ENCODE data around the gene LRRD1.
"Not testable (repeated sequence)": the region's sequence is repeated elsewhere in the genome, so short reads cannot be mapped to it uniquely, and the experiment has no call there.

Gene LRRD1

DNA sequence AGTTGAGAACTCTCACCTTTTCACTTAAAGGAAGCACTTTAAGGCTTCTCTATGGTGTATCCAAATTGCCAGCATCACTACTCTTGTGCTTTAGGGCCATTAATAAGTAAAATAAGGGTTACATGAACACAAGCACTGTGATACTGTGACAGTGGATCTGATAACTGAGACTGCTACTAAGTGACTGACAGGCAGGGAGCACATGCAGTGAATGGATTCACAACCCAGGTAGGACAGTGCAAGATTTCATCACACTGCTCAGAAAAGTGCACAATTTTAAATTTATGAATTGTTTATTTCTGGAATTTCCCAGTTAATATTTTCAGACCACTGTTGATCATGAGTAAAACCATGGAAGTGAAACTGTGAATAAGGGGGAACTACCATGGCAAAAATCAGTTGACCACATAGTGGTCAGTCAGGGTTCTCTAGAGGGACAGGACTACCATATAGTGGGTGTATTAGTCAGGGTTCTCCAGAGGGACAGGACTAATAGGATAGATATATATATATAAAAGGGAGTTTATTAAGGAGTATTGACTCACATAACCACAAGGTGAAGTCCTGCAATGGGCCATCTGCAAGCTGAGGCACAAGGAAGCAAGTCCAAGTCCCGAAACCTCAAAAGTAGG, 23.7 kb downstream of the LRRD1 start:
- H3K4me3 ChIP-seq (ENCODE audit: low read depth, low read length) = no peak overlapping the region
- TF ChIP-seq, protein P1, sequence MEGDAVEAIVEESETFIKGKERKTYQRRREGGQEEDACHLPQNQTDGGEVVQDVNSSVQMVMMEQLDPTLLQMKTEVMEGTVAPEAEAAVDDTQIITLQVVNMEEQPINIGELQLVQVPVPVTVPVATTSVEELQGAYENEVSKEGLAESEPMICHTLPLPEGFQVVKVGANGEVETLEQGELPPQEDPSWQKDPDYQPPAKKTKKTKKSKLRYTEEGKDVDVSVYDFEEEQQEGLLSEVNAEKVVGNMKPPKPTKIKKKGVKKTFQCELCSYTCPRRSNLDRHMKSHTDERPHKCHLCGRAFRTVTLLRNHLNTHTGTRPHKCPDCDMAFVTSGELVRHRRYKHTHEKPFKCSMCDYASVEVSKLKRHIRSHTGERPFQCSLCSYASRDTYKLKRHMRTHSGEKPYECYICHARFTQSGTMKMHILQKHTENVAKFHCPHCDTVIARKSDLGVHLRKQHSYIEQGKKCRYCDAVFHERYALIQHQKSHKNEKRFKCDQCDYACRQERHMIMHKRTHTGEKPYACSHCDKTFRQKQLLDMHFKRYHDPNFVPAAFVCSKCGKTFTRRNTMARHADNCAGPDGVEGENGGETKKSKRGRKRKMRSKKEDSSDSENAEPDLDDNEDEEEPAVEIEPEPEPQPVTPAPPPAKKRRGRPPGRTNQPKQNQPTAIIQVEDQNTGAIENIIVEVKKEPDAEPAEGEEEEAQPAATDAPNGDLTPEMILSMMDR (IDR thresholded peaks at IDR 0.05; ENCODE audit: borderline replicate concordance, insufficient read depth, low read depth, low read length) = no peak

DNA sequence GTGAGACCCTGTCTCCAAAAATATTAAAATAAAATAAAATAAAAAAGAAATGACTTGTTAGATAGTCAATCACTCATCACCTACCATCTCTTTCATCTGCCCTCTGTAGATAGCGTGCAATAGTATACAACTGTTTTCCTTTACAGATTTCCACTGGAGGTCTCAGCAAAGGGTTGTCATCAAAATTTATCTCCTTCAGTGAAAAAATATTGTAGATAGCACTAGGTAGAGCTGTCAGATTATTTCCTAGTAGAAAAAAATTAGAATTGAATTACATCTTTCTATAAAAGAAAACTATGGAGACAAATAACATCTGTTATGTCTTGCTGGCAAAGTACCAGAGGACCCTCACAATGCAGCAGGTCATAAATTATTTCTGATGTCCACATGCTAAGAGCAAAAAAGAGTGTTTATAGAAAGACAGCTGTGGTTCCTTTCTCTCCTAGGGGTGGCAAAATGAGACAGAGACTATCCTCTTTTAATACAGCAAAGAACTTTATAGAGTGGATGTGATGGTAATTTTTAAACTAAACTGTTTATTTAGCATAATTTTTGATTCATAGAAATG, 28.4 kb downstream of the LRRD1 start:
- H3K4me3 ChIP-seq (ENCODE audit: low read depth, low read length) = no peak overlapping the region
- TF ChIP-seq, protein P1 (IDR thresholded peaks at IDR 0.05; ENCODE audit: borderline replicate concordance, insufficient read depth, low read depth, low read length) = no peak

DNA sequence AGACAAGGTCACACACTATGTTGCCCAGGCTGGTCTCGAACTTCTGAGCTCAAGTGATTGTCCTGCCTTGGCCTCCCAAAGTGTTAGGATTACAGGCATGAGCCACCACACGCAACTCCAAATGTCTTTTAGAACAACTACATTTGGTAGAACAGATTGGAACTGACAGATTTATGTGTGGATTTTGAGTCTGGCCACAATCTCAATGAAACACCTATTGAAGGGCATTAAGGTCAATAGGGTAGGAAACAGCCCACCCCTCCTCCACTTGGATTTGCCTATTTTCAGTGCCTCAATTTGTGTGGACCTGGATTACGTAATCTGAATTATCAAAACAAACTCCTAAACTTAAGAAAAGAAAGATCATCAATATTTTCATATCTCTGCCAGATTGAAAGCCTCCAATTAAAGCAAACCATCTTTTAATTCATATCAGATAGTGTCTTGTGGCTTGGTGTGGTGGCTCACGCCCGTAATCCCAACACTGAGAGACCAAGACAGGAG, 29.2 kb downstream of the LRRD1 start:
- TF ChIP-seq, protein P1 (IDR thresholded peaks at IDR 0.05; ENCODE audit: borderline replicate concordance, insufficient read depth, low read depth, low read length) = no peak
- H3K4me3 ChIP-seq (ENCODE audit: low read depth, low read length) = no peak overlapping the region

DNA sequence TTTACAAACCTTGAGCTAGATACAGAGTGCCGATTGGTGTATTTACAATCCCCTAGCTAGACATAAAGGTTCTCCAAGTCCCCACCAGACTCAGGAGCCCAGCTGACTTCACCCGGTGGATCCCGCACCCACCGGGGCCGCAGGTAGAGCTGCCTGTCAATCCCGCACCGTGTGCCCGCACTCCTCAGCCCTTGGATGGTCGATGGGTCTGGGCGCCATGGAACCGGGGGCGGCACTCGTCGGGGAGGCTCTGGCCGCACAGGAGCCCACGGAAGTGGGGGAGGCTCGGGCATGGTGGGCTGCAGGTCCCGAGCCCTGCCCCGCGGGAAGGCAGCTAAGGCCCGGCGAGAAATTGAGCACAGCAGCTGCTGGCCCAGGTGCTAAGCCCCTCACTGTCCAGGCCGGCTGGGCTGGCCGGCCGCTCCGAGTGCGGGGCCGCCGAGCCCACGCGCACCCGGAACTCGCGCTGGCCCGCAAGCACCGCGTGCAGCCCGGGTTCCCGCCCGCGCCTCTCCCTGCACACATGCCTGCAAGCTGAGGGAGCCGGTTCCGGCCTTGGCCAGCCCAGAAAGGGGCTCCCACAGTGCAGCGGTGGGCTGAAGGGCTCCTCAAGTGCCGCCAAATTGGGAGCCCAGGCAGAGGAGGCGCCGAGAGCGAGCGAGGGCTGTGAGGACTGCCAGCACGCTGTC, 35.6 kb downstream of the LRRD1 start:
- H3K4me3 ChIP-seq (ENCODE audit: low read depth, low read length) = not testable (repeated sequence)

DNA sequence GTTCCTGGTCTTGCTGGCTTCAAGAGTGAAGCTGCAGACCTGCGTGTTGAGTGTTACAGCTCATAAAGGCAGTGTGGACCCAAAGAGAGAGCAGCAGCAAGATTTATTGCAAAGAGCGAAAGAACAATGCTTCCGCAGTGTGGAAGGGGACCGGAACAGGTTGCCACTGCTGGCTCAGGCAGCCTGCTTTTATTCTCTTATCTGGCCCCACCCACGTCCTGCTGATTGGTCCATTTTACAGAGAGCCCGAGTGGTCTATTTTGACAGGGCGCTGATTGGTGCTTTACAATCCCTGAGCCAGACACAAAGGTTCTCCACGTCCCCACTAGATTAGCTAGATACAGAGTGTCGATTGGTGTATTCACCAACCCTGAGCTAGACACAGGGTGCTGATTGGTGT, 36.2 kb downstream of the LRRD1 start:
- not testable (repeated sequence) for H3K4me3 ChIP-seq (ENCODE audit: low read depth, low read length)

DNA sequence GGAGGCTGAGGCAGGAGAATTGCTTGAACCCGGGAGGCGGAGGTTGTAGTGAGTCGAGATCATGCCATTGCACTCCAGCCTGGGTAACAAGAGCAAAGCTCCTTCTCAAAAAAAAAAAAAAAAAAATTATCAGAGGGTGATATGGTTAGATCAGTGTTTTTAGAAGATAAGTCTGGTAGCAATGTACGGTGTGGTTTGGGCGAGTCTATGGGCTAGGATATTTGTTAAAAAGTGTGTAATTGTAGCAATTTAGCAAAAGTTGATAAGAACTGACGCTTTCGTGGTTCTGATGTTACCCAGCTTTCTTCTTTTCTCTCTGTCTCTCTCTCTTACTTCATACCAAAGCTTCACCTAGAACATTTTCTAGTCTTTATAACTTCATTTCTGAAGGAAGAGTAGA, 37.8 kb downstream of the LRRD1 start:
- TF ChIP-seq, protein P1 (IDR thresholded peaks at IDR 0.05; ENCODE audit: borderline replicate concordance, insufficient read depth, low read depth, low read length) = no peak
- no peak overlapping the region for H3K4me3 ChIP-seq (ENCODE audit: low read depth, low read length)

DNA sequence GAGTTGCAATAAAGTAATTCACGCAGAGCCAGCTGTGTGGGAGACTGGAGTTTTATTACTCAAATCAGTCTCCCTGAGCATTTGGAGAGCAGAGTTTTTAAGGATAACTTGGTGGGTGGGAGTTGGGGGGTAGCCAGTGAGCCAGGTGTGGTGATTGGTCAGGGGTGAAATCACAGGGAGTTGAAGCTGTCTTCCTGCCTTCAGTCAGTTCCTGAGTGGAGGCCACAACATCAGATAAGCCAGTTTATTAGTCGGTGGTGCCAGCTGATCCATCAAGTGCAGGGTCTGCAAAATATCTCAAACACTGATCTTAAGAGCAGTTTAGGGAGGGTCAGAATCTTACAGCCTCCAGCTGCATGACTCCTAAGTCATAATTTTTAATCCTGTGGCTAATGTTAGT, 41.4 kb downstream of the LRRD1 start:
- no peak overlapping the region for H3K4me3 ChIP-seq (ENCODE audit: low read depth, low read length)
- TF ChIP-seq, protein P1 (IDR thresholded peaks at IDR 0.05; ENCODE audit: borderline replicate concordance, insufficient read depth, low read depth, low read length) = no peak
